A549 (cell line): ENCODE measurements around the gene AHCY.

Experiments used
- POLR2A ChIP-seq: IDR thresholded peaks from 2 replicates; pipeline ENCODE4 v1.6.1; 2012; ENCODE audit warnings: mild to moderate bottlenecking, low read length
- TF ChIP-seq, protein P1 (sequence below): fragments of 200-600 bp; sonication (generic); IDR thresholded peaks from 2 replicates; pipeline ENCODE4 v1.6.1; 2016; ENCODE audit warnings: antibody characterized with exemption, mild to moderate bottlenecking, moderate library complexity
- TF ChIP-seq, protein P2 (sequence below): fragments of 150-350 bp; IDR thresholded peaks from 2 replicates; pipeline ENCODE4 v1.6.1; 2014; ENCODE audit warnings: low read depth, mild to moderate bottlenecking, low read length
- TF ChIP-seq, protein P3 (sequence below): fragments of >200 bp; sonication (Bioruptor Twin); formaldehyde crosslinking; IDR thresholded peaks from 3 replicates; pipeline ENCODE4 v1.5.1; 2016

DNA sequence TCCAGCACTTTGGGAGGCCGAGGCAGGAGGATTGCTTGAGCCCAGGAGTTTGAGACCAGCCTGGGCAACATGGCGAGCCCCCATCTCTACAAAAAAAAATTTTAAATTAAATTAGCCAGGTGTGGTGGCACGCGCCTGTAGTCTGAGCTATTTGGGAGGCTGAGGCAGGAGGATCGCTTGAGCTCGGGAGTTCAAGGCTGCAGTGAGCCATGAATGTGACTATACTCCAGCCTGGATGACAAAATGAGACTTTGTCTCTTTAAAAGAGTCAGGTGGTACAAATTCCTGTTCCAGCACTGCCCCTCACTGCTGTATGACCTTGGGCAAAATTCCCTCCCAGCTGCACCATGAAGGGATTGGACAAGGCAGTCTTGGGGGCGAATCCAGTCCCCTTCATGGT, 28.5 kb downstream of the AHCY start:
- TF ChIP-seq, protein P1, sequence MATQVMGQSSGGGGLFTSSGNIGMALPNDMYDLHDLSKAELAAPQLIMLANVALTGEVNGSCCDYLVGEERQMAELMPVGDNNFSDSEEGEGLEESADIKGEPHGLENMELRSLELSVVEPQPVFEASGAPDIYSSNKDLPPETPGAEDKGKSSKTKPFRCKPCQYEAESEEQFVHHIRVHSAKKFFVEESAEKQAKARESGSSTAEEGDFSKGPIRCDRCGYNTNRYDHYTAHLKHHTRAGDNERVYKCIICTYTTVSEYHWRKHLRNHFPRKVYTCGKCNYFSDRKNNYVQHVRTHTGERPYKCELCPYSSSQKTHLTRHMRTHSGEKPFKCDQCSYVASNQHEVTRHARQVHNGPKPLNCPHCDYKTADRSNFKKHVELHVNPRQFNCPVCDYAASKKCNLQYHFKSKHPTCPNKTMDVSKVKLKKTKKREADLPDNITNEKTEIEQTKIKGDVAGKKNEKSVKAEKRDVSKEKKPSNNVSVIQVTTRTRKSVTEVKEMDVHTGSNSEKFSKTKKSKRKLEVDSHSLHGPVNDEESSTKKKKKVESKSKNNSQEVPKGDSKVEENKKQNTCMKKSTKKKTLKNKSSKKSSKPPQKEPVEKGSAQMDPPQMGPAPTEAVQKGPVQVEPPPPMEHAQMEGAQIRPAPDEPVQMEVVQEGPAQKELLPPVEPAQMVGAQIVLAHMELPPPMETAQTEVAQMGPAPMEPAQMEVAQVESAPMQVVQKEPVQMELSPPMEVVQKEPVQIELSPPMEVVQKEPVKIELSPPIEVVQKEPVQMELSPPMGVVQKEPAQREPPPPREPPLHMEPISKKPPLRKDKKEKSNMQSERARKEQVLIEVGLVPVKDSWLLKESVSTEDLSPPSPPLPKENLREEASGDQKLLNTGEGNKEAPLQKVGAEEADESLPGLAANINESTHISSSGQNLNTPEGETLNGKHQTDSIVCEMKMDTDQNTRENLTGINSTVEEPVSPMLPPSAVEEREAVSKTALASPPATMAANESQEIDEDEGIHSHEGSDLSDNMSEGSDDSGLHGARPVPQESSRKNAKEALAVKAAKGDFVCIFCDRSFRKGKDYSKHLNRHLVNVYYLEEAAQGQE: no peak
- TF ChIP-seq, protein P2, sequence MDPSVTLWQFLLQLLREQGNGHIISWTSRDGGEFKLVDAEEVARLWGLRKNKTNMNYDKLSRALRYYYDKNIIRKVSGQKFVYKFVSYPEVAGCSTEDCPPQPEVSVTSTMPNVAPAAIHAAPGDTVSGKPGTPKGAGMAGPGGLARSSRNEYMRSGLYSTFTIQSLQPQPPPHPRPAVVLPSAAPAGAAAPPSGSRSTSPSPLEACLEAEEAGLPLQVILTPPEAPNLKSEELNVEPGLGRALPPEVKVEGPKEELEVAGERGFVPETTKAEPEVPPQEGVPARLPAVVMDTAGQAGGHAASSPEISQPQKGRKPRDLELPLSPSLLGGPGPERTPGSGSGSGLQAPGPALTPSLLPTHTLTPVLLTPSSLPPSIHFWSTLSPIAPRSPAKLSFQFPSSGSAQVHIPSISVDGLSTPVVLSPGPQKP: no peak
- TF ChIP-seq, protein P3, sequence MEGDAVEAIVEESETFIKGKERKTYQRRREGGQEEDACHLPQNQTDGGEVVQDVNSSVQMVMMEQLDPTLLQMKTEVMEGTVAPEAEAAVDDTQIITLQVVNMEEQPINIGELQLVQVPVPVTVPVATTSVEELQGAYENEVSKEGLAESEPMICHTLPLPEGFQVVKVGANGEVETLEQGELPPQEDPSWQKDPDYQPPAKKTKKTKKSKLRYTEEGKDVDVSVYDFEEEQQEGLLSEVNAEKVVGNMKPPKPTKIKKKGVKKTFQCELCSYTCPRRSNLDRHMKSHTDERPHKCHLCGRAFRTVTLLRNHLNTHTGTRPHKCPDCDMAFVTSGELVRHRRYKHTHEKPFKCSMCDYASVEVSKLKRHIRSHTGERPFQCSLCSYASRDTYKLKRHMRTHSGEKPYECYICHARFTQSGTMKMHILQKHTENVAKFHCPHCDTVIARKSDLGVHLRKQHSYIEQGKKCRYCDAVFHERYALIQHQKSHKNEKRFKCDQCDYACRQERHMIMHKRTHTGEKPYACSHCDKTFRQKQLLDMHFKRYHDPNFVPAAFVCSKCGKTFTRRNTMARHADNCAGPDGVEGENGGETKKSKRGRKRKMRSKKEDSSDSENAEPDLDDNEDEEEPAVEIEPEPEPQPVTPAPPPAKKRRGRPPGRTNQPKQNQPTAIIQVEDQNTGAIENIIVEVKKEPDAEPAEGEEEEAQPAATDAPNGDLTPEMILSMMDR: no peak
- TF ChIP-seq POLR2A: no peak
